Right lung (tissue), 5 donors: Measurements from ENCODE around the gene TRAPPC12. TPM values are rescaled to one million over a fixed set of nuclear protein-coding genes. Genes with fewer than 3 reads are reported as not detected.
A peak's percentile ranks its signal among the peaks of the same experiment; 100 is the strongest.

Experiments used
- DNase-seq, 2 donors: peaks; one replicate each; pipeline ENCODE4 v3.0.0-alpha.2; 2013
- polyA plus RNA-seq, 5 donors: library from polyadenylated mRNA; unstranded; fragments of 120-200 nt; gene quantifications; one replicate each; pipeline versions ENCODE4 v1.2.1 to v1.2.3, GENCODE V29; 2013; ENCODE audit warnings: inconsistent platforms in 1 of 5, low replicate concordance in 1 of 5; ENCODE audit not compliant: insufficient read length in 5 of 5, insufficient read depth in 1 of 5

The TRAPPC12 gene
- polyA plus RNA-seq, 5 donors: 77.5 to 108 (median 93.3) TPM

DNA sequence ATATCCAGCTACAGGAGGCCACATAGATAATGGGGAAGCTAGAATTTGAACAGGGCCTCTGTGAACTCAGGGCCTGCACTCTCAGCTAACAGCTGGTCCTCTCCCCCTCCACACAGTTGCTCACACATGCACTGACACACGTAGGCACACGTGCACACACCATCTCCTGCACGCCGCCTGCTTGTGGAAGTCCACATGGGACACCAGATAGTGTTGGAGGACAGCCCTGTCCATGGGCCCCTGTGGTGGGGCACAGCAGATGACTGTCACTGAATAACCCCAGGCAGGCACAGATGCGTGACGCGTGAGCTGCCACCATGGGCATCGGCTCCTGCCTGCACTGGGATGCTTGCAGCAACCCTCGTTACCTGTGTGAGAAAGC lies 87.0 kb downstream of the TRAPPC12 start:
- no peak for DNase-seq

DNA sequence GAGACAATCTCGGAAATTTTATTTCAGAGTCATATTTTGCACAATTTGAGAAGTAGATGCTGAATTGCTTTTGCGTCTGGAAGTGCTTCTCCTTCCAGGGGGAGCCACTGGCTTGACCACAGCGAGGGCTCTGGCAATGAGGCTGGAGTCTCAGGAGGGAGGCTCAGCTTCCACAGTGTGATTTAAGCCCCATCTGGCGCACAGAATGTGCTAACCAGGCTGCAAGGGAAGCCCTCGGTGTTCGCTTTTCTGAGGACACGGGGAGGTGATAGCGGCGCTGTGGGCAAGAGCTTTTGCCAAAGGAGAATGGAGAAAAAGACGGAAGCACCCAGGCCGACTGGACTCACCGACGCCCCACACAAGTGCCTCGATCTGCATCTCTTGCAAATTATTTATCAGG lies 87.5 kb downstream of the TRAPPC12 start:
- no peak for DNase-seq

DNA sequence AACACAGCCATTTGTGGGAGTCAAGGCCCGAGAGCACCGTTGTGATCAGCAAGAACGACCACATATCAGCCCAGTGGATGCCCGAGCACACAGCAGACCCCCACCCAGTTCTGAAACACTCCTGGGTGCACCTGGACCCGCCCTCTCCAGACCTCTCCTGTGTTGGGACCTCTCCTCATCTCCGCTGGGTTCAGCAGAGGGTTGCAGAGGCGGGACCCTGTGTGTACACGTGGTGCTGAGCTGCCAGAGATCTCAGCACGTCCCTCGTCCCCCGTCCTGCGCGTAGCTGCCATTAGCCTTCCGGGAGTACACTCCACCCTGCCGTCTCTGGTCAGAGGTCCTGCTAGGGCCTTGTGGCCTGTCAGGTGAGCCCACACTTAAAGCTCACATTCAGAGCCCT lies 88.2 kb downstream of the TRAPPC12 start:
- no peak for DNase-seq

DNA sequence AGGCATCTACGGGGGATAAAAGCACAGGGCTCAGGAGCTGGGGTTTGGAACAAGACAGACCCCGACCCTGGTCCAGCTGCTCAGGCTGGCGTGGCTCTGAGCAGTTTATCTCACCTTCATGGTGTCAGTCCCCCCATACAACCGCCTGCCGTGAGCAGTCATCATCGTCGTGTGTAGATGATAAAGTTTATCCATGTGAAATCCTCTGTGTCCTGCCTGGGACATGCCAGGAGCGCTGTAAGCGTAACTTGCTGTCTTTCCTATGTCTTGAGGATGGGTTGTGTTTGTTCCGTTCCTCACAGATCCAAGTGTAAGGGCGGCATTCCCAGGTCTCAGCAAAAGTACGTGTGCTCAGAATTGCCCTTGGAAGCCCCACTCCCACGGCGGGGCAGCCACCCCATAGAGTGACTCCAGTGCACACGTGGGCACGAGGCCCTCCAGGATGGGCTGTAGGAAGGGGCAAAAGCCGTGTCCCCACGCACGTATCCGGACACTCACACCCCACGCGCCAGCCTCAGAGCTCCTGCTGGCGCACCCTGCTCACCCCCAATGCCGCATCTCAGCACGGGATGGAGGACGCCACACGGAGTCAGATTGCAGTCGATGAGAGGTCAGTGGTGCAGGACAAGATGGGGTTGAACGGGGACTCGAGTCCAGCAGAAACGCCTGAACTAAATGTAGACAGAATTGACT lies 88.9 kb downstream of the TRAPPC12 start:
- no peak for DNase-seq

DNA sequence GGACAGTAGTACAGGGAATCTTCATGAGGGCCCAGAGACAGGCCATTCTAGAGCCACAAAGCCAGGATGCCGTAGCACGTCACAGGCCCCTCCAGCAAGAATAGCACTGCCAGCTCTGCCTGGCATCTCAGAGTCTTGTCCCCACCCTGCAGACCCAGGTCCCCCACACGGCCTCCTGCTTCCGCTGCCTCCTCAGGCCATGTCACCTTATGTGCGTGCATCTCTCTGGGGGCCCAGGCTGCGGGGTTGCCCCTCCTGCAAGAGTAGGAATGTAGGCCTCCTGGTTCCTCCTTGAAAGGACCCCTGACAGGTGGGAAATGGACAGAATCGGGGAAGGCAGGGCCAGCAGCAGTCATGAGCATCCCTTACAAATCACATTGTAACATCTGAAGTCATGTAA lies 90.0 kb downstream of the TRAPPC12 start:
- DNase-seq: no peak

DNA sequence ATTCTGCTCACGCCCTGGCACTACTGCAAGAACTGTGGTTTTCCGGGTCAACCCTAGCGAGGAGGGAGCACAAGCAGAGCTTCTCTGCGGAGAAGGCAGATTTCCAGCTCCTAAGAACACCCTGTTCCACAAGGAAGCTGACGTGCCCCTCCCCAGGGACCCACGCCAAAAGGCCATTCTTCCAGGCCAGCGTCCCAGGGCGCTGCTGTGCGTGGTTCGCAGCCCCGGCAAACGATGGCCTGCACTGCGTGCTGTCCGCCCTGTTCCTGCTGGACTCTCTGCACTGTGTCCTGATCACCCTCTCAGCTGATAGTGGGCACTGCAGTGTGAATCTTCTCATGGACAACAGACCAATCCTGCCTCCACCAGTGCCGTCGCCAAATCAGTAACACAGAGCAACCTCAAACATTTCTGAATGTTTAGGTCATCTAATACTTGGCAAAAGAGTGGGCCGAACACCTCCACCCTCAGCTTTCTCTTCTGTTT lies 90.7 kb downstream of the TRAPPC12 start:
- no peak for DNase-seq

DNA sequence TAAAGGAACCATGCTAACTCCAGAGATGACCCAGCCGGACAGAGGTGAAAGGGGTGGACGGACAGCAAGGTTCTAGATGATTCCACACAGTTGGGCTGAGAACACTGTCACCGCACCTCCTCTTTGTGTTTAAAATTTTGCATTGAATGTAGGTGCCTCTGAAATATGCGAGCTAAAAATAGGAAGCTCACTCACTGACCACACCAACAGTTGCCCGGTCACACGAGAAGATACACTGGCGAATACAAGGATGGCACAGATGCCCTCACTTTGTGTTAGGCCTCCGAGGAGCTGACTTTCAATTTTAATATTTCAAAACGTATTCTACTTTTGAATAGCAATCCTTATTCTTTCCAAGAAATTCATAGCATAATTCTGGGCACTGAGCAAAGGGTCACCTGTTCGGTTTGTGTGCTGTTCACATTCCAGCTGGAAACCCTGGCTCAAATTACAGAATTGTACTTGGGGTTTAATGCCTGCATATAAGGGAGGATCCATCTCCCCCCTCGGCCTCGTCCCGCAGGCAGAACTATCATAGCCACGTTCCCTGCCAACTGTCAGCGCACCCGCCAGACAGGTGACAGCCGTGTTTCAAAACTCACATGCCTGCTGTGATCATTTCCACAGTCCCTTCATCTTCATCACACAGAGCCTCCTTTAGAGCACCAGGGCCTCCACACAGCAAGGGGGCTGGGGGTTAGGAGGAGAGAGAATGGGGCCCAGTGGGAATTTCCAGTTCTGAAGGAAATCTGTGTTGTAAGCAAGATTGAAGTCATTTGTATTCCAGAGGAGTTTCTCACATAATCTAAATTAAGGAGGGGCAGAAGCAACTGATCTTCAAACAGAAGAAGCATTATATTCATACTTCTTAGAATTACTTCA lies 91.6 kb downstream of the TRAPPC12 start:
- no peak for DNase-seq

DNA sequence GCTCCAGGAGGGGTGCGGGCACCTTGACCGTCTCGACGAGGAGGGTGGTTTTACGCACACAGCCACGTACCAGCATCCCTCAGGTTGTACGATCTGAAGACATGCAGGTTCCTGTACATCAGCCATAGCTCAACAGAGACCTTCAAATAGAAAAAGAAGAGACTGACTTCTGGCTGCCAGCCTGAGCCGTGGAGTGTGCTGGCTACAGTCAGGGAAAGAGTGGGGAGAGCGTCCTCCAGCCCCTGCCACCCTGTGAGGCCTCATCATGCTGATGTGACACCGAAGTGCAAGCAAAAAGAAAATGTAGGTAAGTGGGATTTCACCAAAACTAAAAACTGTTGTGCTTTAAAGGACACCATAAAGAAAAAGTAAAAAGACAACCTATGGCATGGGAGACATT lies 92.8 kb downstream of the TRAPPC12 start:
- no peak for DNase-seq

DNA sequence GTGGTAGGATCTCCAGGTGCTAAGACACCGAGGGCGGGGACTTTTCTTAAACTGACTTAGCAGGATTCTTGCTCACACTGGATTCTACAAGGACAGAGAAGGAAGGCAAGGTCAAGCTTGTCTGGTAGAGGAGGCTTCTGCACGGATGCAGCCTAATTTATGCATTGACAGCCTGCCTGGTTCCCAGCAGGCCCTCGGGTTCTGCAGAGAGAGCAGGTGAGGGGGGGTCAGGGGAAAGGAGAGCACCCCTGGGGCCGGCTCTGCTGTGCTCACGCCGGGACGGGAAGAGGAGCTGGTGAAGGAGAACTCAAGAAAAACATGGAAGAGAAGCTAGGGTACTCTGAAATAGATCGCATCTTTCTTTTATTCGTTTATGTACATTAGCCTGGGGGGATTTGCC lies 93.5 kb downstream of the TRAPPC12 start:
- DNase-seq: no peak

DNA sequence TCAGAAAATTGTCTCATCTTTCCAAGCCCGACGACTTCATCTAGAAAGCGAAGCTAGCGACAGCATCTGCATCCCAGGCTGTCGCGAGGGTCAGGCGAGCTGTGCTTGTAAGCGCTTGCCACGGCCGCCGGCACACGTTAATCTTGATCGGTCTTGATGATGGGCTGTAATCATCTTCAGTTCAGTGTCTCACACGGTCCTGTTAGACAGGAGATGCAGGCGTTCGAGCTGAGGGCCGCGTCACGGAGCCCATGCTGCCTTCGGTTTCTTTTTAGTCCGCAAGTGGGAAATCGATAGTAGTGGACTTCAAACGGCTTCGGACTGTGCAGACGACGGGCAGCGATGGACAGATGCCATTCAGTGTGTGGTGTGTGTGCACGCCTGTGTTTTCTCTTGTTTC lies 96.3 kb downstream of the TRAPPC12 start:
- DNase-seq: no peak

DNA sequence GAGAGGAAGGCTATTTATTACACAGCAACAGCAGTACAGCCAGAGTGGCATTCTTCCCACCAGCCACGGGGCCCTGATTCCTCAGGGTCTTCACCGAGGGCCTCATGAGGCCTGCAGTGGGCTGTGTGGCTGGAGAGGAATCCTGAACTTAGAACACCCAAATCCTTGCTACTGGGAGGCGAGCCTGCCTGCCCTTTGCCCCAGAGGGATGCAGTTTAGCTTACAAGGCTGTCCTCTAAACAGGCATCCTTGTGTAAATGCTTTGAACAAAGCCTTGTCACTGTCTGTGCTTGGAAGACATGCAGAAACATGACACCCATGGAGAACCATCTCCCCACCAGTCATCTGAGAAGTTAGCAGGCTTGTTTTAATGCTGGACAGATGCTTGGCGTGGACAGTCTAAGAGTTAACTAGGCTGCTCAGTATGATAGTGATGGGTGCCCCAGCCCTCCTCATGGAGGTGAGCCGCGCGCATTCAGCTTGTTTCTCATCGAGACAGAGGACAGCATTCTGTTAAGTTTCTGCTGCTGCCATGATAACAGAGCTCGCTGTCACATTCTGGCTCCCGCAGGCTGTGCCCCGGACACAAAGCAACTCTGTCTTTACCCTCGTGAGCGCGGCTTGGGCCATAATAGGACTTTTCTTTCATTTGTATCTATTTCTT lies 97.0 kb downstream of the TRAPPC12 start:
- no peak for DNase-seq

DNA sequence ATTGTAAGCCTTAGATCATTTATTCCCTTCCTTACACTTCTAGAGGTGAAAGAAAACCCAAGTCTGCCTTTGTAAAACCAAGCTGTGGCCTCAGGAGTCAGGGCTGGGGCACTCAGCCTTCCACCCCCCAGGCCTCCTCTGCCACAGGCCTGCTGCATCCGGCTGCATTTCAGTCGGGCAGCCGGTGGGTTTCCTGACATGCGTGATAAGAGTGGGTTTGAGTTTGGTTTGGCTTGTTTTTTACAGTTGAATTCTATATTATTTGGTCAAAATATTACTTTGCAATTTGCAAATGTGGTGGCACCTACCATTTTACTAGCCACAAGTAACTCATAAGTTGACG lies 97.5 kb downstream of the TRAPPC12 start:
- no peak for DNase-seq

DNA sequence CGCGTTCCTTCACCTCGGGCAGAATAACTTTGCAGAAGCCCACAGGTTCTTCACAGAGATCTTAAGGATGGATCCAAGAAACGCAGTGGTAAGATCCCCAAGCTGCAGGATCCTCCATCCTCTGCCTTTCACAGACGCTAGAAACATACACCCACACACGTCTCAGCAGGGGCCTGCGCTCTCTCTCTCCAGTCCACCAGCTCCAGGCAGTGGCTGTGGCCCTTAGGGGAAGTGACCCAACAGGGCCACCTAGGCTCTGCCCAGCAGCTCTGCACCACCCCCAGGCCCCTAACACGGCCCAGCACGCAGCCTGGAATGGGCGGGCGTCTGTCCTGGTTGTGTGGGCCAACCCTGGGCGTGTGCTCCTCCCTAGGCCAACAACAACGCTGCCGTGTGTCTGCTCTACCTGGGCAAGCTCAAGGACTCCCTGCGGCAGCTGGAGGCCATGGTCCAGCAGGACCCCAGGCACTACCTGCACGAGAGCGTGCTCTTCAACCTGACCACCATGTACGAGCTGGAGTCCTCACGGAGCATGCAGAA lies 99.4 kb downstream of the TRAPPC12 start:
- no peak for DNase-seq

DNA sequence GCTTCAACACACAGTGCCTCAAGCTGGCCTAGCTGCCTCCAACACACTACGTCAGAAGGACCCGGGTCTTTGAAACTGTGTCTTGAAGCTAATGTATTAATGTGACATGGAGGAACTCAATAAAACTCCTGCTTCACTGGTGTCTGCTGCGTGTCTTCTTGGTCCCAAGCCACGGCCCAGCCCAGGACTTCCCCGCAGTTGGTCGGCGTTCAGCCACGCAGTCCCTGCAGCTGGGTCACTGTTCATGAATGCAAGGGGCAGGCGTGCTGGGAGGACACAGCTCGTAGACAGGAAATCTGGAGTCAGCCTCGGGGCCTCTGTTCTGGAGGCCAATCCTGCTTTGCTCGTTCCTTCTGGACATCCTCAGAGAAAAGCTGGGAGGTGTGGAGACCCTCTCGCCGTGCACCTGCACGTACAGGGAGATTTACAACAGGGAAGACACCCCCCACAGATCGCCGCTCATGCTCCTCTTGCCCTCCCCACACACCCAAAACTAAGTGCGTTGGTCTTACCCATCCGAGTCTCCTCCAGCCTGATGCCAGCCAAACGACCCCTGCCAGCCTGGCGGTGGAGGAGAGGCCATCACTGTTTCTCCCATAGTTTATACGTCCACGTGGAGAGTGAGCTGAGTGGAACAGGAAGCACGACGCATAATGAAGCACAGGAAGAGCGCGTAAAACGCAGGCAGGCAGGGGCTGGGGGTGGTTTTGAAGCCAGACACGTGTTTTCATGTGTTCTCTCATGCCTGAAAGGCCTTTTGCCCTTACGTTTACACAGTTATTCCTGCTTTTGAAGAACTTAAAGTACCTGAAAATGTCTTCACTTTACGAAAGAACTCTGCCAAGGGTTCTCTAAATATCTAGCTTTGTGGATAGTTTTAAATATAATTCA lies 100.2 kb downstream of the TRAPPC12 start:
- DNase-seq: no peak

DNA sequence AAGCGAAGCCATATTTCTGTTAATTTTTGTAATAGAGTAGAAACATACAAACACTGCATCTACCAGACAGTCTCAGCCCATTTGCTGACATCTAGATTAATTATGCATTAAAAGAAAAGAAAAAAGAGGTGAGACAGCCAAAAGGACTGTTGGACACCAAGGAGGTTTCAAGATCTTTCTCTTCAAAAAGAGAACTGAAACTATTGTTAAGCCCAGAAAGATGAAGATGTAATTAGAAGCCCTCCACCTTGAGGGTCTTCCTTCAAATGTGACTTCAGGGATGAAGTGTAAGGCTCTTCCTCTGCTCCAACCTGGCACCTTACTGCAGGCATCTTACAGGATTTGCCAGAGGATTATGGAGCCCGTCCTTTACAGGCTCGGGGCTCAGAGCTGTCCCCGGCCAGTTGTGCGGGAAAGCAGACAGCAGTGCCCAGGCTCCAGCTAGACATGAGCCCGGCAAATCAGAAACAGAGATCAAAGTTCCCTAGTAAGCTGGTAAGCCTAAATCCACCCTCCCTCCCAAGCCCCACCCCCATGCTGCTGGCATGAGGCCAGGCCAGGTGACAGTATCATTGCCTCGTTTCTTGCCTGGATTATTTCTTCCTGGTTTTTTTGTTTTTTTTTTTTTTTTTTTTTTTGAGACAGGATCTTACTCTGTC lies 101.0 kb downstream of the TRAPPC12 start:
- DNase-seq: no peak

DNA sequence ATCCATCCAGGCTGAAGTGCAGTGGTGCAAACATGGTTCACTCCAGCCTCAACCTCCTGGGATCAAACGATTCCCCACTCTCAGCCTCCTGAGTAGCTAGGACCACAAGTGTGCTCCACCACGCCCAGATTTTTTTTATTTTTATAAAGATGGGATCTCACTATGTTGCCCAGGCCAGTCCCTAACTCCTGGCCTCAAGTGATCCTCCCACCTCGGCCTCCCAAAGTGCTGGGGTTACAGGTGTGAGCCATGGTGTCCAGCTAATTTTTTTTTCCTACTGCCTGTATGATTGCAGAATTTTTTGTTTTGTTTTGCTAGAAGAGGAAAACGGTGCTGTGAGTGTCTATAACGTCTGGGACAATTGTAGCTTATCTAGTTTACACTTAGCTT lies 101.5 kb downstream of the TRAPPC12 start:
- no peak for DNase-seq

DNA sequence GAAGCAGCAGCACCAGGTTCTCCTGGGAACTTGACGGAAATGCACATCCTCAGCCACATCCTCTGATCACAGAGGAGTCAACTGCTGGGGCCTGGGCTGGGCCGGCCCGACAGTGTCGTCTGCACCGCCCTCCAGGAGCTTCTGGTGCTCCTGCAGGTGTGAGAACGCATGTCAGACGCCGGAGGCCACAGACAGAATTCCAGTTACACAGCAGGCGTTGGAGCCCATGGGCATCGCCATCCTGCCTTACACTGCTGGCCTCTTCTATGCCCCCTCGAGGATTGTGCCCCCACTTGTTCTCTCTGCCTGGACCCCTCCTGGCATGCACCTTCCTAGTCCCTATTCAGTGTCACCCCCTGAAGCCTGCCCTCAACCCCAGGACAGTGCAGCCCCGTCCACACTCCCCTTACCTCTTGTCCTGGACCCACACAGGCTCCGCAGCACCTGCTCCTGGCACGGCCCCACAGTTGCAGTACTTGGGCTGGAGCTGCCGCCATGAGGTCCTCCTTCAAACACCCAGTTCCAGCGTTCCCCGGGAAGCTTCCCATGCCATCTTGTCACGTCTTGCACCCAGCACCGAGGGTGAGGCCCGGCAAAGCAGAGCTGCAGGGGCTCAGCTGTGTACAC lies 102.4 kb downstream of the TRAPPC12 start:
- no peak for DNase-seq

DNA sequence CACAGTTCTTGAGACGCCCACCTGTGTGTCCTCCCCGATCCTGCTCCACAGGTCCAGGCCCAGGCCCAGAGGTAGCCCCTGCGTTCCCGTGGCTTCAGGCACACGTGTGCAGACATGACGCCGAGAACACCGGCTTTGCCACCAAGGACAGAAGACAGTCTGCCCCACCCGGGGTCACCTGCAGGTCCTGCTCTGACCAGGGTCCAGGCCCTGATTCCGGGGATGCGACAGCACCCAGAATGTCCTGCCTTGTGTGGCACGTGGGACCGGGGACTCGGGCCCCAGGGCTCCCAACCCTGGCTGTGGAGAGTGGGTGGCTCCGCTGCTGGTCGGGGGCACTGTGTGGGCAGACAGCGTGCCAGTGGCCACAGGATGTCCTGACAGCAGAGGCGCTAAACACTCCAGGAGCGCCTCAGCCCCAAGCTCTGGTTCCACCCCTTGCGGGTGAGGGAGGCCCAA lies 102.9 kb downstream of the TRAPPC12 start:
- DNase-seq: no peak

DNA sequence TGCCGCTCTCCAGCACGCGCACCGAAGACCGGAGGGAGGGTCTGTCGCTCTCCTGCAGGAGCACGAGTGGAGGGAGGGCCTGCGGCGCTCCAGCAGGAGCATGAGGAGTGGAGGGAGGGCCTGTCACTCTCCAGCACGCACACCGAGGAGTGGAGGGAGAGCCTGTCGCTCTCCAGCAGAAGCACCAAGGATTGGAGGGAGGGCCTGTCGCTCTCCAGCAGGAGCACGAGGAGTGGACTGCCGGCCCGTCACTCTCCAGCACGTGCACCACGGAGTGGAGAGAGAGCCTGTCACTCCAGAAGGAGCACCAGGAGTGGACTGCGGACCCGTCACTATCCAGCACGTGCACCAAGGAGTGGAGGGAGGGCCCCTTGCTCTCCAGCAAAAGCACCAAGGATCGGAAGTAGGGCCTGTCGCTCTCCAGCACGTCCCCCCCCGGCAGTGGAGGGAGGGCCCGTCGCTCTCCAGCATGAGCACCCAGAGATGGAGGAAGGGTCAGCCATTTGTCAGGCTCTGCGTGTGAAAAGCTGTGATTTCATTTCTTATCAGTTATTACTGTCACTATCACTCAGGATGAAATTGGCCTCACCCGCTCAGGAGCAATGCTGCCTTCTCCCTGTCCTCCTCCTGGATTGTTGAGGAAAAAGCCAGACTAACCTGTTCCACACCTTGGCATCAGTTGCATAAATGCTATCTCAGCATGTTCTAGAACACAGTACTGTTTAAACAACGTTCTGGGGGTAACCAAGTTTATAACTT lies 103.9 kb downstream of the TRAPPC12 start:
- peak; percentile 62 to 75 for DNase-seq
